IMR-90 (cell line): ENCODE data around the gene ANKRD16. TPM values are rescaled to one million over a fixed set of nuclear protein-coding genes. Genes with fewer than 3 reads are reported as not detected.
"Not testable (repeated sequence)": the region's sequence is repeated elsewhere in the genome, so short reads cannot be mapped to it uniquely, and the experiment has no call there.

Source experiments
- ATAC-seq: fragments of 200-7000 bp; cut with Tn5 transposase; 2 replicates; pipeline ENCODE4 v1.9.1; 2020; ENCODE audit warnings: low read depth, mild to moderate bottlenecking, moderate library complexity
- BruUV-seq: library from RNA; stranded (reverse); fragments of 400-500 nt; replicated peaks from 2 replicates; lab custom pipeline; 2021; lab: Mats Ljungman, UMichigan
- CTCF ChIA-PET: fragments of 300-600 bp; formaldehyde crosslinking; extraction: SDS; loops from one replicate; lab custom pipeline; 2021; ENCODE audit warnings: antibody characterized with exemption; lab: Yijun Ruan, JAX
- POLR2A ChIA-PET: fragments of 300-600 bp; sonication (Branson Sonifier 250); formaldehyde crosslinking; loops from one replicate; lab custom pipeline; 2022; ENCODE audit warnings: antibody characterized with exemption; ENCODE audit not compliant: unreplicated experiment; lab: Charles Lee
- DNase-seq: peaks from one replicate; pipeline ENCODE4 v3.0.0; 2013
- H2AFZ ChIP-seq: replicated peaks from 2 replicates; pipeline ENCODE3; 2013; ENCODE audit warnings: low read length, mild to moderate bottlenecking; ENCODE audit not compliant: poor library complexity
- H2AK5ac ChIP-seq: 2 replicates; pipeline ENCODE4 v1.6.1; 2013; ENCODE audit warnings: low read depth, low read length, inconsistent platforms
- H2AK9ac ChIP-seq: replicated peaks from 2 replicates; pipeline ENCODE3; 2013; ENCODE audit warnings: mild to moderate bottlenecking, low read depth, low read length, moderate library complexity; ENCODE audit not compliant: poor library complexity
- H2BK120ac ChIP-seq: 2 replicates; pipeline ENCODE4 v1.6.1; 2013; ENCODE audit warnings: low read depth, low read length, inconsistent platforms
- H2BK15ac ChIP-seq: 3 replicates; pipeline ENCODE4 v1.6.1; 2013; ENCODE audit warnings: low read depth, low read length, inconsistent platforms
- H2BK20ac ChIP-seq: 2 replicates; pipeline ENCODE4 v1.6.1; 2013; ENCODE audit warnings: low read depth, mild to moderate bottlenecking, inconsistent platforms, low read length, moderate library complexity
- H2BK5ac ChIP-seq: 2 replicates; pipeline ENCODE4 v1.6.1; 2013; ENCODE audit warnings: mild to moderate bottlenecking, low read depth, low read length, inconsistent platforms; ENCODE audit not compliant: poor library complexity, severe bottlenecking
- H3K14ac ChIP-seq: replicated peaks from 2 replicates; pipeline ENCODE4 v1.6.1; 2013; ENCODE audit warnings: low read depth, low read length, inconsistent platforms
- H3K18ac ChIP-seq: 2 replicates; pipeline ENCODE4 v1.6.1; 2013; ENCODE audit warnings: low read depth, low read length, control low read depth
- H3K23ac ChIP-seq: 2 replicates; pipeline ENCODE4 v1.6.1; 2013; ENCODE audit warnings: low read depth, low read length, inconsistent platforms
- H3K27ac ChIP-seq: 2 replicates; pipeline ENCODE4 v1.5.1; 2013; ENCODE audit warnings: mild to moderate bottlenecking, control low read depth, low read length; ENCODE audit not compliant: insufficient read depth
- H3K27me3 ChIP-seq: 2 replicates; pipeline ENCODE4 v1.6.1; 2013; ENCODE audit warnings: low read length; ENCODE audit not compliant: control insufficient read depth, insufficient read depth
- H3K36me3 ChIP-seq: 2 replicates; pipeline ENCODE4 v1.6.1; 2013; ENCODE audit warnings: low read length, mixed read lengths; ENCODE audit not compliant: control insufficient read depth, insufficient read depth
- H3K4ac ChIP-seq: 2 replicates; pipeline ENCODE4 v1.6.1; 2013; ENCODE audit warnings: low read depth, low read length, inconsistent platforms
- H3K4me1 ChIP-seq: 2 replicates; pipeline ENCODE4 v1.6.1; 2013; ENCODE audit warnings: low read length, mixed read lengths; ENCODE audit not compliant: control insufficient read depth, insufficient read depth
- H3K4me2 ChIP-seq: 2 replicates; pipeline ENCODE4 v1.6.1; 2013; ENCODE audit warnings: low read depth, mild to moderate bottlenecking, control low read depth, low read length, moderate library complexity
- H3K4me3 ChIP-seq: 2 replicates; pipeline ENCODE4 v1.5.1; 2013; ENCODE audit warnings: low read depth, mild to moderate bottlenecking, control low read depth, low read length, moderate library complexity; ENCODE audit not compliant: insufficient read depth
- H3K56ac ChIP-seq: 2 replicates; pipeline ENCODE4 v1.6.1; 2013; ENCODE audit warnings: low read length, inconsistent platforms; ENCODE audit not compliant: insufficient read depth; ENCODE audit errors: extremely low read depth
- H3K79me1 ChIP-seq, 2 experiments: 2 replicates each; pipeline ENCODE4 v1.6.1; 2013; ENCODE audit warnings: low read length in 2 of 2, inconsistent platforms in 1 of 2, low read depth in 1 of 2
- H3K9ac ChIP-seq: 2 replicates; pipeline ENCODE4 v1.6.1; 2013; ENCODE audit warnings: low read depth, low read length, control low read depth
- H3K9me1 ChIP-seq: 2 replicates; pipeline ENCODE4 v1.6.1; 2013; ENCODE audit warnings: low read length, inconsistent platforms; ENCODE audit not compliant: insufficient read depth
- H3K9me3 ChIP-seq: 2 replicates; pipeline ENCODE4 v1.6.1; 2013; ENCODE audit warnings: low read length; ENCODE audit not compliant: control insufficient read depth, insufficient read depth
- H4K20me1 ChIP-seq: 2 replicates; pipeline ENCODE4 v1.6.1; 2013; ENCODE audit warnings: low read length, inconsistent platforms; ENCODE audit not compliant: insufficient read depth
- H4K5ac ChIP-seq: 2 replicates; pipeline ENCODE4 v1.6.1; 2013; ENCODE audit warnings: mild to moderate bottlenecking, low read depth, low read length, control low read depth
- H4K8ac ChIP-seq, 2 experiments: 2 replicates each; pipeline ENCODE4 v1.6.1; 2013; ENCODE audit warnings: low read depth in 2 of 2, low read length in 2 of 2, control low read depth in 1 of 2, inconsistent platforms in 1 of 2
- H4K91ac ChIP-seq: 2 replicates; pipeline ENCODE4 v1.6.1; 2013; ENCODE audit warnings: low read depth, low read length, inconsistent platforms; ENCODE audit not compliant: insufficient read depth
- RFX5 ChIP-seq: IDR thresholded peaks from 2 replicates; pipeline ENCODE4 v1.8.0; 2012; ENCODE audit warnings: low read depth, mild to moderate bottlenecking, low read length, moderate library complexity
- WGBS, 2 experiments: methylation state at CpG; one replicate each; pipeline versions ENCODE4 v1.1.5 to v1.1.7; 2013; ENCODE audit warnings: missing lambda C conversion rate in 2 of 2; ENCODE audit not compliant: insufficient read length in 1 of 2; ENCODE audit errors: extremely low coverage in 2 of 2; 5-methylcytosine and 5-hydroxymethylcytosine counted together
- dilution Hi-C: fragments of 300-500 bp; cut with HindIII; formaldehyde crosslinking; loops from one replicate; pipeline ENCODE4 v1.14.3; 2018; ENCODE audit warnings: low sequenced_read_pairs; ENCODE audit not compliant: unreplicated experiment
- in situ Hi-C: fragments of 300-500 bp; cut with MboI; formaldehyde crosslinking; loops from 3 replicates; pipeline ENCODE4 v1.14.3; 2019; ENCODE audit warnings: low sequenced_read_pairs, inconsistent platforms, mixed read lengths
- intact Hi-C: fragments of 100-400 bp; cut with micrococcal nuclease; formaldehyde crosslinking; loops from 2 replicates; pipeline ENCODE4 v1.10.0; 2022
- polyA plus RNA-seq, 3 experiments: library from polyadenylated mRNA; depleted of rRNA; stranded (reverse); fragments of >200 nt; gene quantifications; 2 replicates each; pipeline ENCODE4 v1.2.3, GENCODE V29; 2012; ENCODE audit warnings: low replicate concordance in 1 of 3
- total RNA-seq: library from RNA; depleted of rRNA; stranded (reverse); fragments of >200 nt; gene quantifications from 2 replicates; pipeline ENCODE4 v1.2.3, GENCODE V29; 2012

ANKRD16 gene
- total and polyA plus RNA-seq, 2 of the 4 experiments (the other 2 are of a cell fraction): 5.1 to 5.7 TPM

- in situ Hi-C loops (loop anchor here (10.0 kb wide), 1 partner anchor 198 kb away; the partner anchor contains the start of gene TASOR2), intact Hi-C loops (no loop called here), dilution Hi-C loops (no loop called here)
- no TSS peak for BruUV-seq
- no peak overlapping the region for H3K4me2 ChIP-seq
- no peak overlapping the region for H2AFZ ChIP-seq
- H2AK9ac ChIP-seq: no peak overlapping the region
- H3K14ac ChIP-seq: no peak overlapping the region
- H3K4ac ChIP-seq: no peak overlapping the region
- H3K9me1 ChIP-seq: peaks cover 4% of the 10 kb centered on the region; the same call in 1 of the 2 replicates
- no peak overlapping the region for H3K18ac ChIP-seq
- no peak overlapping the region for H2BK5ac ChIP-seq
- H3K79me1 ChIP-seq: peaks cover 5 to 8% of the 10 kb centered on the region in 2 experiments
- no peak overlapping the region for H3K9ac ChIP-seq
- 100% methylated on average over 2 of the region's 8 CpGs; no CpG with 5 or more reads in 1 of the 2 experiments for WGBS, 2 experiments
- no peak overlapping the region for H2BK20ac ChIP-seq
- H4K91ac ChIP-seq: no peak overlapping the region
- no peak overlapping the region for H4K5ac ChIP-seq
- 0 out of 2 replicates have a peak, but pooled peaks cover 4% of the 10 kb centered on the region for H4K20me1 ChIP-seq
- no peaks in the 10 kb centered on the region for H3K9me3 ChIP-seq
- CTCF ChIA-PET: no interaction called here
- no peak overlapping the region for H4K8ac ChIP-seq
- H3K56ac ChIP-seq: no peak overlapping the region
- H3K27me3 ChIP-seq: no peaks in the 10 kb centered on the region
- no peak overlapping the region for H3K27ac ChIP-seq
- no peak overlapping the region for H3K23ac ChIP-seq
- POLR2A ChIA-PET: no interaction called here
- no peak overlapping the region for H3K4me3 ChIP-seq
- no peak for TF ChIP-seq RFX5
- peaks cover 33% of the 10 kb centered on the region for H3K36me3 ChIP-seq
- no peak overlapping the region for H2AK5ac ChIP-seq
- H2BK120ac ChIP-seq: no peak overlapping the region
- H3K4me1 ChIP-seq: peaks cover 4% of the 10 kb centered on the region
- no peak for DNase-seq
- ATAC-seq: no peak
- no peak overlapping the region for H2BK15ac ChIP-seq
These were observed 6.7 kb downstream of the ANKRD16 start for GRCh38 chr10:5882961-5883360.

GRCh38 chr10:5877041-5877440 is 12.7 kb downstream of the ANKRD16 start:
- H4K91ac ChIP-seq, H2BK120ac ChIP-seq, H2BK20ac ChIP-seq, H3K27me3 ChIP-seq, in situ Hi-C loops, H2AFZ ChIP-seq, H3K9me3 ChIP-seq, H3K23ac ChIP-seq, H2AK9ac ChIP-seq, H4K5ac ChIP-seq, H3K9ac ChIP-seq, H4K20me1 ChIP-seq, H3K4ac ChIP-seq, H4K8ac ChIP-seq, DNase-seq, H3K18ac ChIP-seq, H2BK15ac ChIP-seq, POLR2A ChIA-PET, H3K79me1 ChIP-seq, H3K4me1 ChIP-seq, intact Hi-C loops, H3K4me3 ChIP-seq, H3K9me1 ChIP-seq, H2AK5ac ChIP-seq, dilution Hi-C loops, H3K56ac ChIP-seq, H3K14ac ChIP-seq, H3K4me2 ChIP-seq, ATAC-seq, H3K27ac ChIP-seq, BruUV-seq, H2BK5ac ChIP-seq: not testable (repeated sequence)
- H3K36me3 ChIP-seq: peaks cover 30% of the 10 kb centered on the region
- CTCF ChIA-PET: interaction anchor here (1.1 kb wide), 1 partner anchor 8 kb away, joined by 4 read pairs; no protein-coding TSS in a partner anchor
- WGBS, 2 experiments: 100% methylated on average over 4 of the region's 7 CpGs; no CpG with 5 or more reads in 1 of the 2 experiments
